ENCODE measurements around the gene EMC1.

- TF ChIP-seq, protein P1, sequence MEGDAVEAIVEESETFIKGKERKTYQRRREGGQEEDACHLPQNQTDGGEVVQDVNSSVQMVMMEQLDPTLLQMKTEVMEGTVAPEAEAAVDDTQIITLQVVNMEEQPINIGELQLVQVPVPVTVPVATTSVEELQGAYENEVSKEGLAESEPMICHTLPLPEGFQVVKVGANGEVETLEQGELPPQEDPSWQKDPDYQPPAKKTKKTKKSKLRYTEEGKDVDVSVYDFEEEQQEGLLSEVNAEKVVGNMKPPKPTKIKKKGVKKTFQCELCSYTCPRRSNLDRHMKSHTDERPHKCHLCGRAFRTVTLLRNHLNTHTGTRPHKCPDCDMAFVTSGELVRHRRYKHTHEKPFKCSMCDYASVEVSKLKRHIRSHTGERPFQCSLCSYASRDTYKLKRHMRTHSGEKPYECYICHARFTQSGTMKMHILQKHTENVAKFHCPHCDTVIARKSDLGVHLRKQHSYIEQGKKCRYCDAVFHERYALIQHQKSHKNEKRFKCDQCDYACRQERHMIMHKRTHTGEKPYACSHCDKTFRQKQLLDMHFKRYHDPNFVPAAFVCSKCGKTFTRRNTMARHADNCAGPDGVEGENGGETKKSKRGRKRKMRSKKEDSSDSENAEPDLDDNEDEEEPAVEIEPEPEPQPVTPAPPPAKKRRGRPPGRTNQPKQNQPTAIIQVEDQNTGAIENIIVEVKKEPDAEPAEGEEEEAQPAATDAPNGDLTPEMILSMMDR (IDR thresholded peaks at IDR 0.05; ENCODE audit: low read depth, low read length, poor library complexity, severe bottlenecking) = no peak
- TF ChIP-seq EZH2phosphoT487 (IDR thresholded peaks at IDR 0.05; ENCODE audit: borderline replicate concordance, low read length) = no peak
Observed at GRCh38 chr1:19205403-19205802, 45.9 kb downstream of the EMC1 start.

Data from DOHH2 (cell line).